Pancreas (tissue), 10 donors: ENCODE results near the gene HNF1A. TPM values are rescaled to one million over a fixed set of nuclear protein-coding genes. Genes with fewer than 3 reads are reported as not detected.
A peak's percentile ranks its signal among the peaks of the same experiment; 100 is the strongest.

Source experiments
- ATAC-seq, 4 donors: fragments of 200-7000 bp; cut with Tn5 transposase; one replicate each; pipeline versions ENCODE4 v1.8.0 to v1.9.1; 2020; ENCODE audit warnings: mild to moderate bottlenecking in 4 of 4, moderate library complexity in 4 of 4
- DNase-seq, 6 donors: peaks; one replicate each; pipeline ENCODE4 v3.0.0-alpha.2; 2020
- FAIRE-seq: peaks from 2 replicates; lab custom pipeline; 2012; peaks lifted over from hg19 to GRCh38; lab: Jason Lieb, UNC
- H3K27ac ChIP-seq, 4 donors: fragments of 200-600 bp; sonication (generic); 1 replicate in 3 of 4; 2 replicates in 1 of 4; pipeline versions ENCODE4 v1.5.0 to v1.8.0; 2020
- H3K27me3 ChIP-seq, 4 donors: fragments of 200-600 bp; one replicate each; pipeline ENCODE4 v1.8.0; 2021
- H3K36me3 ChIP-seq, 3 donors: fragments of 200-600 bp; sonication (generic) in 1 of 3; one replicate each; pipeline versions ENCODE4 v1.5.0 to v1.8.0; 2020 to 2021
- H3K4me1 ChIP-seq, 3 donors: fragments of 200-600 bp; one replicate each; pipeline ENCODE4 v1.8.0; 2021
- H3K4me3 ChIP-seq, 4 donors: fragments of 200-600 bp; sonication (generic) in 2 of 4; one replicate each; pipeline versions ENCODE4 v1.5.0 to v1.8.0; 2020 to 2021
- H3K9me3 ChIP-seq, 4 donors: fragments of 200-600 bp; one replicate each; pipeline ENCODE4 v1.8.0; 2021
- CTCF ChIP-seq, 4 donors: fragments of 200-600 bp; sonication (generic) in 3 of 4; IDR thresholded peaks; one replicate each; pipeline versions ENCODE4 v1.5.0 to v1.8.0; 2021; ENCODE audit warnings: antibody characterized with exemption in 4 of 4
- WGBS, 2 donors: extraction: QIAGEN DNeasy Blood & Tissue Kit; methylation state at CpG; one replicate each; pipeline ENCODE4 v1.1.7; 2013; 5-methylcytosine and 5-hydroxymethylcytosine counted together
- intact Hi-C, 3 donors: fragments of 100-400 bp; cut with DNase I; formaldehyde crosslinking; loops; one replicate each; pipeline versions ENCODE4 v1.11.1 to v1.14.2; 2022
- polyA plus RNA-seq, 2 donors: library from polyadenylated mRNA; stranded (reverse); fragments of 200-250 nt; gene quantifications; one replicate each; pipeline ENCODE4 v1.2.3, GENCODE V29; 2013
- total RNA-seq, 6 donors: library from RNA; stranded (reverse); fragmentation: NEBNext Ultra II Directional in 4 of 6; extraction: Animal tissue kit (Norgen Biotek cat#: 25700) in 4 of 6; gene quantifications; one replicate each; pipeline versions ENCODE4 v1.2.1 to v1.2.4, GENCODE V29; 2021 to 2023
- donor health status: healthy with polysubstance abuse.
- donor health status: DM: no; HTN: no; CAD: no; lungs with moderate emphysema.
- donor health status: DM: no; HTN: no; CAD: no.
- donor health status: control.
- donor health status: control.
- donor health status: Bipolar disorder and iron deficiency.
- donor health status: DM: yes; HTN: yes; CAD: no.
- donor health status: DM: no; HTN: no; CAD: no.
- donor health status: DM: no; HTN: no; CAD: no.
- donor health status: DM: yes; HTN: yes; CAD: no.

Gene HNF1A
- total and polyA plus RNA-seq, 8 donors = 4.9 to 17.2 (median 7.8) TPM

DNA sequence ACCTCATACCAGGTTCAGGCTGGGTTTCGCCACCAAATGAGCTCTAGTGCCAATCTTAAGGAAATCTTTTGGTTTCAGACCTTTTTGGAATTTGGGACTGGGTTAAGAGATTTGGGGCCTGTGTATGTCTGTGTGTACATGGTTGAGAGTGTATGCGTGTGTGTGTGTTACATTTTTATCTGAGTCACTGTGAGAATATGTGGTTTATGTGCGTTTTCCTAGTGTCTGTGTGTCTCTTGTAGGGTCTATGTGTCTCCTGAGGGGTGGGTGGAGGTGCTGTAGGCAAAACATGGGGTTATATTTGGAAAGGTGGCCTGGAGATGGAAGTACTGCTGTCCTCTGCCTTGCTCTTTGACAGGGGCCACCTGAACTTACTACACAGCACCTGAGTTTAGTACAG is 20.1 kb downstream of the HNF1A start:
- H3K27ac ChIP-seq = no peak overlapping the region
- H3K36me3 ChIP-seq = peaks cover 0 to 22% (median 3%) of the 10 kb centered on the region in 3 donors
- 92 to 98% methylated on average over 3 of the region's 3 CpGs for WGBS, 2 donors
- intact Hi-C loops = no loop called here
- peaks cover 0 to 12% (median 0%) of the 10 kb centered on the region in 3 donors for H3K4me1 ChIP-seq
- DNase-seq (no peak), FAIRE-seq (no peak), ATAC-seq (no peak)
- TF ChIP-seq CTCF (IDR thresholded peaks at IDR 0.05) = no peak
- no peaks in the 10 kb centered on the region for H3K9me3 ChIP-seq
- no peak overlapping the region for H3K4me3 ChIP-seq
- no peaks in the 10 kb centered on the region for H3K27me3 ChIP-seq

DNA sequence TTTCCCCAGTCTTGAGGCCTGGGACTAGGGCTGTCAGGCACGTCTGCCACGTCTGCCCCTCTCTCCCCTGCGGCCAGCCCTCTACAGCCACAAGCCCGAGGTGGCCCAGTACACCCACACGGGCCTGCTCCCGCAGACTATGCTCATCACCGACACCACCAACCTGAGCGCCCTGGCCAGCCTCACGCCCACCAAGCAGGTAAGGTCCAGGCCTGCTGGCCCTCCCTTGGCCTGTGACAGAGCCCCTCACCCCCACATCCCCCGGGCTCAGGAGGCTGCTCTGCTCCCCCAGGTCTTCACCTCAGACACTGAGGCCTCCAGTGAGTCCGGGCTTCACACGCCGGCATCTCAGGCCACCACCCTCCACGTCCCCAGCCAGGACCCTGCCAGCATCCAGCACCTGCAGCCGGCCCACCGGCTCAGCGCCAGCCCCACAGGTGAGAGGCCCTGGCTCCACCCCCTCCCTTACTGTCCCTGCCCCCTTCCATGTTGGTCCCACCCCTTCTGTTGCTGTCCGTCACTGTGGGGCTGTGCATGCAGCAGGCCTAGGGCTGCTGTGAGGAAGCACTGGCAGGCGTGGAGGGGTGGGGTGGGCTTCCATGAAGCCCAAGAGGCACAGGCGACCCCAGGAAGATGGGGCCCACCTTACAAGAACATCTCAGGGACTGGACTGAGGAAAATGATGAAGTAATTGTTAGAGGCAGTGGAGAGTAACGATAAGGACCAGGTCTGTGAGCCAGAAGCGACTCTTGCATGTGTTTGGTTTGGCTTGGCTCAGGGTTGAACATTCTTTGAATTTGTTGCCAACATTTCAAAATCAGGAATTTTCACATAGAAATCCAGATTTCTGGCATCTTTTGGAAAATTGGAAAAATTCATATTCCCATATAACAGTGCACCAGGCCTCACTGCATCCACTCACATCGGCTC is 21.1 kb downstream of the HNF1A start:
- peaks cover 0 to 26% (median 3%) of the 10 kb centered on the region in 3 donors for H3K36me3 ChIP-seq
- H3K4me1 ChIP-seq = peaks cover 0 to 12% (median 0%) of the 10 kb centered on the region in 3 donors
- H3K27ac ChIP-seq = no peak overlapping the region
- DNase-seq (peak in 5 of 6 donors; percentile 25 to 77 (median 49)), FAIRE-seq (no peak), ATAC-seq (peak; percentile 55 to 90 (median 74))
- H3K4me3 ChIP-seq = no peak overlapping the region
- no peak for TF ChIP-seq CTCF (IDR thresholded peaks at IDR 0.05)
- intact Hi-C loops = loop anchor here in 1 of 3 donors (10.0 kb wide), 1 partner anchor 55 kb away; no protein-coding TSS in a partner anchor
- H3K9me3 ChIP-seq = no peaks in the 10 kb centered on the region
- H3K27me3 ChIP-seq = no peaks in the 10 kb centered on the region
- 57 to 60% methylated on average over 23 of the region's 23 CpGs for WGBS, 2 donors

DNA sequence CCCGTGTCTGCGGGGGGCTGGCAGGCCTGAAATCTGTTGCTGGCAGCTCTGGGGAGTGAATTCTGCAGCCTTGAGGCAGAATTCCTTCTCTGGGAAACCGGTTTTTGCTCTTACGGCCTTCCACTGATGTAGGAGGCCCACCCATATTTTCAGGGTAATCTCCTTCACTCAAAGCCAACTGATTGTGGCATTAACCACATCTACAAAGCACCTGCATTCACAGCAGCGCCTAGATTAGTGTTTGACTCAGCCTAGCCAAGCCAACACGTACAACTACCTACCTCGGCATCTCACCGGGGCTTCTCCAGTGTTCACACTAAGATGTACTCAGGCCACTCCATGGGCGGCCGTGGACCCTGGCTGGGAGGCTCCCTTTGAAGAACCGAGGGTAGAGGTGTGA is 22.2 kb downstream of the HNF1A start:
- intact Hi-C loops = loop anchor here in 1 of 3 donors (10.0 kb wide), 1 partner anchor 56 kb away; no protein-coding TSS in a partner anchor
- Histone ChIP-seq H3K4me3 (no peak overlapping the region), H3K36me3 (peaks cover 0 to 19% (median 3%) of the 10 kb centered on the region in 3 donors), H3K9me3 (no peaks in the 10 kb centered on the region), H3K27ac (no peak overlapping the region), H3K4me1 (peaks cover 0 to 12% (median 0%) of the 10 kb centered on the region in 3 donors), H3K27me3 (no peaks in the 10 kb centered on the region)
- FAIRE-seq = no peak
- WGBS, 2 donors = 79 to 81% methylated on average over 11 of the region's 11 CpGs
- ATAC-seq = no peak
- TF ChIP-seq CTCF (IDR thresholded peaks at IDR 0.05) = no peak
- no peak for DNase-seq

- Histone ChIP-seq H3K36me3 (peaks cover 0 to 18% (median 3%) of the 10 kb centered on the region in 3 donors), H3K4me1 (peaks cover 0 to 12% (median 0%) of the 10 kb centered on the region in 3 donors), H3K27ac (no peak overlapping the region), H3K27me3 (no peaks in the 10 kb centered on the region), H3K9me3 (no peaks in the 10 kb centered on the region), H3K4me3 (no peak overlapping the region)
- FAIRE-seq (no peak), ATAC-seq (no peak), DNase-seq (peak in 2 of 6 donors; percentile 12 to 55)
- intact Hi-C loops = loop anchor here in 1 of 3 donors (10.0 kb wide), 1 partner anchor 56 kb away; no protein-coding TSS in a partner anchor
- TF ChIP-seq CTCF (IDR thresholded peaks at IDR 0.05) = no peak
- WGBS, 2 donors = 89 to 90% methylated on average over 11 of the region's 11 CpGs
Observed at GRCh38 chr12:121001060-121001459, 22.7 kb downstream of the HNF1A start.
